DMS153 (cell line): Measurements from ENCODE around the gene TNFRSF6B.

Experiments
- DNase-seq: peaks from one replicate; lab custom pipeline; 2025; lab: John Stamatoyannopoulos, UW

TNFRSF6B gene

GRCh38 chr20:63686492-63687321 is 9.7 kb upstream of the TNFRSF6B start:
- no peak for DNase-seq

GRCh38 chr20:63687419-63688178 is 8.9 kb upstream of the TNFRSF6B start:
- no peak for DNase-seq

- no peak for DNase-seq
Observed at GRCh38 chr20:63688228-63689045, 8.0 kb upstream of the TNFRSF6B start.

GRCh38 chr20:63689046-63690002 is 7.1 kb upstream of the TNFRSF6B start:
- no peak for DNase-seq

GRCh38 chr20:63690003-63690897 is 6.2 kb upstream of the TNFRSF6B start:
- DNase-seq = no peak

DNA sequence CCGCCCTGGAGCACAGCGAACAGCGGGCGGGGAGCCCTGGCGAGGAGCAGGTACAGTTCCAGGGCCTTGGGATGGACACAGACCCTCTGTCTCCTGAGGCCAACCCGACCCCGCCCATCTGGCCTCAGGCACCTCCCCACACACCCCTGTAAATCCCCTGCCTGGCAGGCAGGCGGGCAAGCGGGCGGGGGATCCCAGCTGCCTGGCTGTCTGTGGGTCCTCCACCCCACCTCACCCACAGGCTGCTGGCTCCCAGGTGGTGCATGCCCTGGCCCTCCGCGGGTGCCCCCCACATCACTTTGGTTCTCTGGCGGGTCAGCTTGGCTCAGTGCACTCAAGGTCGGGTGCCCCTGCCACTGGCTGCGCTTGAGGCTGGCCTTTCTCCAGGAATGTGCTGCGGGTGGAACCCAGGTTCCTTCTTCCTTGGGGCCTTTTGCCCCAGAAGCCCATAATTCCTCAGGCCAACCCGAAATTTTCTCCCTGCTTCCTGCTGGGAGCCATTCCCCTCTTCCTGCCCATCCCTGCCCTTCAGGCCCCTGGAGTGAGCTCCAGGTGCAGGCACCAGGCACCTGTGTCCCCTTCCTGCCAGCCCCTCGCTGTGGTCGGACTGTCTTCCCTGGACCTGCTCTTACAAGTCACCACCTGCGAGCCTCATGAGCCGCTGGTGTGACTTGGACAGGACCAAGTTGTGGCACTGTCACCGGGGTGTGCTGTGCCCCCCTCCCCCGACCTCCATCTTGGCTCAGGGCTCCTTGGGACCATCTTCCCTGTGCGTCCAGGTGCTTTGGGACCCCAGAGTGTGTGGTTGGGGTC is 5.3 kb upstream of the TNFRSF6B start:
- no peak for DNase-seq

DNA sequence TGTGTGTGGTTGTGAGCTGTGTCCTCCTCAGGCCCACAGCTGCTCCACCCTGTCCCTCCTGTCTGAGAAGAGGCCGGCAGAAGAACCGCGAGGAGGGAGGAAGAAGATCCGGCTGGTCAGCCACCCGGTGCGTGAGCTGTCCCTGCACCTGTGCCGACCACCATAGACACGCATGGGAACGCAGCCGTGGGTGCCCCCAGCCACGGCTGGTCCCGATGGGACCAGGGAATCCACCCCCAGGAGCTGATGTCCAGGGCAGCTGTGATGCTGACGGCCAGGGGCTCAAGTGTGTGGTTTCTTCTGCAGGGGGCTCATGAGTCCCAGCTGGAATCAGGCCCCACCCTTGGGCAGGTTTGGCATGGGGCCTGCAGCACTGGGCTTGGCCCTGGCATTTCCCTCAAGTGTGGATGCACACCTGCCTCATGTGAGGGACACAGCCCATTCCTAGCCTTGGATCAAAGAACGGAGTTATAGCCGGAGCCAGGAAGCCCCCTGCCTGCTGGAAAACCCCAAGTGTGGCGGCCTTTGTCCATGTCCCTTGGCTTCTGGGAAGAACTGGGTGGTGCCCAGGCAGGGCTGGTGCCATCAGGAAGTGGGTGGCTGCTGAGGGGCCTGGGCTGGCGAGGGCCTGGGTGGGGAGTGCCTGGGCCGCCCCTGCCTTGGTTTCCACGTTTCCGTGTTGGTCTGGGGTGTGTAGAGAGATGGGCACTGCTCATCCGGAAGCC is 4.6 kb upstream of the TNFRSF6B start:
- DNase-seq = no peak

GRCh38 chr20:63692436-63693082 is 3.9 kb upstream of the TNFRSF6B start:
- DNase-seq = no peak

DNA sequence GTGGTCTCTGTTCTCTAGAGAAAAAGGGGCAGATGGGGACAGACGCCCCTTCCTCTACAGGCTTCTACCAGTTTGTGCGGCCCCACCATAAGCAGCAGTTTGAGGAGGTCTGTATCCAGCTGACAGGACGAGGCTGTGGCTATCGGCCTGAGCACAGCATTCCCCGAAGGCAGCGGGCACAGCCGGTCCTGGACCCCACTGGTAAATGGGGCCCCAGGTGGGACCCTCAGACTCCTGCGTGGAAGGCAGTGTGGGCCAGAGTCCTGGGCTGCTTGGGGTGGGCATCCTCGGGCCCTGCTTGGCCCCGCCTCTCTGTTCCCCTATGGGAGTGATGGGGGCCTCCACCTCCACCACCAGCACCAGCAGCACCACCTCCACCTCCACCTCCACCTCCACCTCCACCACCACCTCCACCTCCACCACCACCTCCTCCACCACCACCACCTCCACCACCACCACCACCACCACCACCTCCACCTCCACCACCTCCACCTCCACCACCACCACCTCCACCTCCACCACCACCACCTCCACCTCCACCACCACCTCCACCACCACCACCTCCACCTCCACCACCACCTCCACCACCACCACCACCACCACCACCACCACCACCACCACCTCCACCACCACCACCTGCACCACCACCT is 3.2 kb upstream of the TNFRSF6B start:
- DNase-seq = no peak

- DNase-seq = no peak
Observed at GRCh38 chr20:63693733-63694583, 2.5 kb upstream of the TNFRSF6B start.

DNA sequence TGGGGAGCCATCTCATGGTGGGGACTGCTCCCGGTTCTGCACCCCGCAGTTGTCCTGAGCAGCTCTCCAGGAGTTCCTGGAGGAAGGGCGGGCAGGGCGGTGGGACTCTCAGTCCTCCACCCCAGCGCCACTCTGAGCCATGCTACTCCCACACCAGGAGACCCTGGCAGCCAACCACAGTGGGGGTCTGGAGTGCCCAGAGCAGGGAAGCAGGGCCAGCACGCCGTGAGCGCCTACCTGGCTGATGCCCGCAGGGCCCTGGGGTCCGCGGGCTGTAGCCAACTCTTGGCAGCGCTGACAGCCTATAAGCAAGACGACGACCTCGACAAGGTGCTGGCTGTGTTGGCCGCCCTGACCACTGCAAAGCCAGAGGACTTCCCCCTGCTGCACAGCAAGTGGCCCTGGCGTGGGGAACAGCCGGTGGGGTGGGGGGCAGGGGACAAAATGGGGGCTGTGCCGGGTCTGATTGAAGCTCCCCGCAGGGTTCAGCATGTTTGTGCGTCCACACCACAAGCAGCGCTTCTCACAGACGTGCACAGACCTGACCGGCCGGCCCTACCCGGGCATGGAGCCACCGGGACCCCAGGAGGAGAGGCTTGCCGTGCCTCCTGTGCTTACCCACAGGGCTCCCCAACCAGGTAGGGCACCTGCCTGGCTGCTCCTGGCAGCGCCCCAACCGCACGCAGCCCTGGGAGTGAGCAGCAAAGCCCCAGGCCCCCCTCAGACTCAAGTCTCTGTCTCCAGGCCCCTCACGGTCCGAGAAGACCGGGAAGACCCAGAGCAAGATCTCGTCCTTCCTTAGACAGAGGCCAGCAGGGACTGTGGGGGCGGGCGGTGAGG is 1.6 kb upstream of the TNFRSF6B start:
- no peak for DNase-seq

DNA sequence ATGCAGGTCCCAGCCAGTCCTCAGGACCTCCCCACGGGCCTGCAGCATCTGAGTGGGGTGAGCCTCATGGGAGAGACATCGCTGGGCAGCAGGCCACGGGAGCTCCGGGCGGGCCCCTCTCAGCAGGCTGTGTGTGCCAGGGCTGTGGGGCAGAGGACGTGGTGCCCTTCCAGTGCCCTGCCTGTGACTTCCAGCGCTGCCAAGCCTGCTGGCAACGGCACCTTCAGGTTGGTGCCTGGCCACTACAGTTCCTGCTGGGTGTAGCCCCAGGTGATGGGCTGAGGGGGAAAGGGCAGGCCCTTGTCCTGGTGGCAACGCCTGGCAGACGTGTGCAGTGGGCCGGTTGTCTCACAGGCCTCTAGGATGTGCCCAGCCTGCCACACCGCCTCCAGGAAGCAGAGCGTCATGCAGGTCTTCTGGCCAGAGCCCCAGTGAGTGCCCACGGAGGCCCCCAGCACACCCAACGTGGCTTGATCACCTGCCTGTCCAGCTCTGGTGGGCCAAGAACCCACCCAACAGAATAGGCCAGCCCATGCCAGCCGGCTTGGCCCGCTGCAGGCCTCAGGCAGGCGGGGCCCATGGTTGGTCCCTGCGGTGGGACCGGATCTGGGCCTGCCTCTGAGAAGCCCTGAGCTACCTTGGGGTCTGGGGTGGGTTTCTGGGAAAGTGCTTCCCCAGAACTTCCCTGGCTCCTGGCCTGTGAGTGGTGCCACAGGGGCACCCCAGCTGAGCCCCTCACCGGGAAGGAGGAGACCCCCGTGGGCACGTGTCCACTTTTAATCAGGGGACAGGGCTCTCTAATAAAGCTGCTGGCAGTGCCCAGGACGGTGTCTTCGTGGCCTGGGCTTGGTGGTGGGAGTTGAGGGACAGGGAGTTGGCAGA is 787 bp upstream of the TNFRSF6B start:
- DNase-seq = no peak

- no peak for DNase-seq
Observed at GRCh38 chr20:63696306-63696627, 185 bp upstream of the TNFRSF6B start.

- DNase-seq = no peak
Observed at GRCh38 chr20:63697357-63697867, 960 bp downstream of the TNFRSF6B start.
